H1 (cell line): ENCODE results near the gene LRRC3C. TPM values are rescaled to one million over a fixed set of nuclear protein-coding genes. Genes with fewer than 3 reads are reported as not detected.

ENCODE experiments used
- CTCF ChIA-PET: fragments of 300-600 bp; sonication (Branson Sonifier 250); formaldehyde crosslinking; loops from one replicate; lab custom pipeline; 2021; ENCODE audit not compliant: partially characterized antibody; lab: Charles Lee
- POLR2A ChIA-PET: fragments of 300-600 bp; sonication (Branson Sonifier 250); formaldehyde crosslinking; loops from one replicate; lab custom pipeline; 2021; ENCODE audit warnings: inconsistent platforms; ENCODE audit not compliant: partially characterized antibody; lab: Charles Lee
- DNase-seq, 2 experiments: peaks; one replicate each; pipeline versions ENCODE4 v3.0.0 to v3.0.0-alpha.2; 2010 to 2022; ENCODE audit warnings: low spot score in 2 of 2, low read depth in 1 of 2, mixed read lengths in 1 of 2
- FAIRE-seq: peaks from 2 replicates; lab custom pipeline; 2011; peaks lifted over from hg19 to GRCh38; lab: Jason Lieb, UNC
- H2AFZ ChIP-seq: 2 replicates; pipeline ENCODE4 v1.8.1; 2012; ENCODE audit warnings: low read length, inconsistent platforms
- H2AK5ac ChIP-seq: 2 replicates; pipeline ENCODE4 v1.6.1; 2013; ENCODE audit warnings: low read depth, low read length
- H2BK120ac ChIP-seq: replicated peaks from 2 replicates; pipeline ENCODE3; 2013; ENCODE audit warnings: low read depth, low read length, inconsistent platforms
- H2BK12ac ChIP-seq: 2 replicates; pipeline ENCODE4 v1.6.1; 2013; ENCODE audit warnings: low read depth, low read length
- H2BK15ac ChIP-seq: 2 replicates; pipeline ENCODE4 v1.6.1; 2013; ENCODE audit warnings: low read length
- H2BK20ac ChIP-seq: 2 replicates; pipeline ENCODE4 v1.6.1; 2013; ENCODE audit warnings: low read length
- H2BK5ac ChIP-seq: 2 replicates; pipeline ENCODE4 v1.6.1; 2013; ENCODE audit warnings: low read depth, low read length
- H3K14ac ChIP-seq: 2 replicates; pipeline ENCODE4 v1.6.1; 2013; ENCODE audit warnings: inconsistent platforms; ENCODE audit not compliant: insufficient read length
- H3K18ac ChIP-seq: 2 replicates; pipeline ENCODE4 v1.6.1; 2013; ENCODE audit warnings: low read length; ENCODE audit errors: extremely low read depth
- H3K23ac ChIP-seq: 2 replicates; pipeline ENCODE4 v1.6.1; 2013; ENCODE audit warnings: inconsistent platforms; ENCODE audit not compliant: insufficient read length
- H3K23me2 ChIP-seq: 2 replicates; pipeline ENCODE4 v1.6.1; 2013; ENCODE audit warnings: low read depth, low read length
- H3K27ac ChIP-seq: 2 replicates; pipeline ENCODE4 v1.6.1; 2011; ENCODE audit warnings: low read depth, low read length, inconsistent platforms
- H3K27me3 ChIP-seq, 4 experiments: replicated peaks in 1 of 4; 1 replicate in 1 of 4; 2 replicates in 3 of 4; pipeline versions ENCODE4 v1.6.1 to v1.8.1; 2011 to 2013; ENCODE audit warnings: low read length in 3 of 4, mild to moderate bottlenecking in 3 of 4, inconsistent platforms in 2 of 4, mixed read lengths in 2 of 4, moderate library complexity in 1 of 4; ENCODE audit not compliant: control insufficient read depth in 3 of 4, insufficient read depth in 3 of 4; ENCODE audit errors: extremely low read depth in 1 of 4
- H3K36me3 ChIP-seq, 4 experiments: 2 replicates each; pipeline versions ENCODE4 v1.6.1 to v1.8.1; 2011 to 2013; ENCODE audit warnings: mild to moderate bottlenecking in 4 of 4, low read length in 3 of 4, moderate library complexity in 2 of 4, control low read depth in 1 of 4, inconsistent platforms in 1 of 4; ENCODE audit not compliant: insufficient read depth in 4 of 4, control insufficient read depth in 2 of 4
- H3K4ac ChIP-seq: replicated peaks from 2 replicates; pipeline ENCODE3; 2013; ENCODE audit warnings: low read length, low read depth, mixed read lengths, inconsistent platforms; ENCODE audit not compliant: insufficient read length
- H3K4me1 ChIP-seq, 4 experiments: replicated peaks in 1 of 4; 1 replicate in 1 of 4; 2 replicates in 3 of 4; pipeline versions ENCODE4 v1.6.1 to v1.8.1; 2011 to 2013; ENCODE audit warnings: low read length in 3 of 4, inconsistent platforms in 2 of 4, mixed read lengths in 1 of 4; ENCODE audit not compliant: insufficient read depth in 4 of 4, control insufficient read depth in 3 of 4
- H3K4me2 ChIP-seq, 2 experiments: 2 replicates each; pipeline versions ENCODE4 v1.6.1 to v1.8.1; 2011 to 2013; ENCODE audit warnings: low read depth in 2 of 2, low read length in 2 of 2, control low read depth in 1 of 2, inconsistent platforms in 1 of 2, mild to moderate bottlenecking in 1 of 2; ENCODE audit not compliant: insufficient read depth in 1 of 2
- H3K4me3 ChIP-seq, 4 experiments: fragments of 200-600, 300-600 bp in 1 of 4; sonication (generic), shearing (Covaris generic), sonication (Bioruptor Twin) in 1 of 4; 2 replicates each; pipeline versions ENCODE4 v1.5.1 to v1.8.1; 2011 to 2016; ENCODE audit warnings: low read length in 4 of 4, low read depth in 3 of 4, control low read depth in 2 of 4, inconsistent platforms in 2 of 4, mild to moderate bottlenecking in 2 of 4, mixed read lengths in 1 of 4, moderate library complexity in 1 of 4; ENCODE audit not compliant: insufficient read depth in 2 of 4; ENCODE audit errors: extremely low read depth in 1 of 4
- H3K56ac ChIP-seq: replicated peaks from 2 replicates; pipeline ENCODE3; 2013; ENCODE audit warnings: low read depth, mild to moderate bottlenecking, mixed read lengths, low read length, inconsistent platforms; ENCODE audit not compliant: insufficient read length
- H3K79me1 ChIP-seq: 2 replicates; pipeline ENCODE4 v1.6.1; 2013; ENCODE audit warnings: low read depth, low read length, control low read depth
- H3K79me2 ChIP-seq, 2 experiments: 2 replicates each; pipeline versions ENCODE4 v1.6.1 to v1.8.1; 2012 to 2013; ENCODE audit warnings: low read length in 2 of 2, mild to moderate bottlenecking in 2 of 2, inconsistent platforms in 1 of 2; ENCODE audit not compliant: insufficient read depth in 2 of 2, control insufficient read depth in 1 of 2
- H3K9ac ChIP-seq, 4 experiments: replicated peaks in 1 of 4; 1 replicate in 1 of 4; 2 replicates in 3 of 4; pipeline versions ENCODE4 v1.6.1 to v1.8.1; 2011 to 2013; ENCODE audit warnings: low read depth in 3 of 4, low read length in 3 of 4, control low read depth in 2 of 4, mild to moderate bottlenecking in 2 of 4, moderate library complexity in 2 of 4, inconsistent platforms in 1 of 4; ENCODE audit errors: extremely low read depth in 1 of 4
- H3K9me3 ChIP-seq, 2 experiments: 2 replicates each; pipeline versions ENCODE4 v1.6.1 to v1.8.1; 2012 to 2013; ENCODE audit warnings: mild to moderate bottlenecking in 2 of 2, moderate library complexity in 2 of 2, control low read depth in 1 of 2, inconsistent platforms in 1 of 2, low read depth in 1 of 2, low read length in 1 of 2, mixed read lengths in 1 of 2; ENCODE audit not compliant: insufficient read depth in 2 of 2
- H4K20me1 ChIP-seq, 2 experiments: replicated peaks in 1 of 2; 2 replicates each; pipeline versions ENCODE3 to v1.8.1; 2011 to 2013; ENCODE audit warnings: inconsistent platforms in 2 of 2, low read length in 2 of 2, mild to moderate bottlenecking in 1 of 2; ENCODE audit not compliant: insufficient read depth in 2 of 2, control insufficient read depth in 1 of 2
- H4K5ac ChIP-seq: 2 replicates; pipeline ENCODE4 v1.6.1; 2013; ENCODE audit warnings: low read length, low read depth, mixed read lengths, inconsistent platforms; ENCODE audit not compliant: insufficient read length
- H4K8ac ChIP-seq: 2 replicates; pipeline ENCODE4 v1.8.0; 2013; ENCODE audit warnings: mild to moderate bottlenecking, moderate library complexity, low read length, inconsistent platforms; ENCODE audit not compliant: insufficient read depth; ENCODE audit errors: extremely low read depth
- H4K91ac ChIP-seq: replicated peaks from 2 replicates; pipeline ENCODE3; 2013; ENCODE audit warnings: low read length, mixed read lengths, inconsistent platforms; ENCODE audit not compliant: insufficient read length
- WGBS, 2 experiments: shearing (Covaris generic) in 1 of 2; methylation state at CpG; one replicate each; pipeline versions ENCODE4 v1.1.6 to v1.1.7; 2013 to 2015; ENCODE audit warnings: low lambda C conversion rate in 2 of 2, mixed read lengths in 2 of 2, inconsistent platforms in 1 of 2, low coverage in 1 of 2, missing lambda C conversion rate in 1 of 2; ENCODE audit not compliant: insufficient replicate concordance in 2 of 2, insufficient coverage in 1 of 2, insufficient read length in 1 of 2; ENCODE audit errors: extremely low coverage in 1 of 2, missing lambda C conversion rate in 1 of 2; 5-methylcytosine and 5-hydroxymethylcytosine counted together
- polyA plus RNA-seq, 7 experiments: library from polyadenylated mRNA; depleted of rRNA in 3 of 7; stranded (reverse) in 5 of 7; unstranded in 2 of 7; fragments of >200 nt in 5 of 7; fragments of 200-250 nt in 2 of 7; gene quantifications; 1 replicate in 5 of 7; 2 replicates in 1 of 7; 4 replicates in 1 of 7; pipeline versions ENCODE4 v1.2.1 to v1.2.3, GENCODE V29; 2011 to 2013; ENCODE audit warnings: missing spikeins in 2 of 7, mixed read lengths in 2 of 7
- total RNA-seq: library from RNA; stranded (reverse); fragmentation: NEBNext Ultra II Directional; extraction: Animal tissue kit (Norgen Biotek cat#: 25700); gene quantifications from 2 replicates; pipeline ENCODE4 v1.2.1, GENCODE V29; 2021

The LRRC3C gene
- total and polyA plus RNA-seq, 2 of the 8 experiments (the other 6 are each of a cell fraction or from before 2014, with no cell fraction given), result not detected

DNA sequence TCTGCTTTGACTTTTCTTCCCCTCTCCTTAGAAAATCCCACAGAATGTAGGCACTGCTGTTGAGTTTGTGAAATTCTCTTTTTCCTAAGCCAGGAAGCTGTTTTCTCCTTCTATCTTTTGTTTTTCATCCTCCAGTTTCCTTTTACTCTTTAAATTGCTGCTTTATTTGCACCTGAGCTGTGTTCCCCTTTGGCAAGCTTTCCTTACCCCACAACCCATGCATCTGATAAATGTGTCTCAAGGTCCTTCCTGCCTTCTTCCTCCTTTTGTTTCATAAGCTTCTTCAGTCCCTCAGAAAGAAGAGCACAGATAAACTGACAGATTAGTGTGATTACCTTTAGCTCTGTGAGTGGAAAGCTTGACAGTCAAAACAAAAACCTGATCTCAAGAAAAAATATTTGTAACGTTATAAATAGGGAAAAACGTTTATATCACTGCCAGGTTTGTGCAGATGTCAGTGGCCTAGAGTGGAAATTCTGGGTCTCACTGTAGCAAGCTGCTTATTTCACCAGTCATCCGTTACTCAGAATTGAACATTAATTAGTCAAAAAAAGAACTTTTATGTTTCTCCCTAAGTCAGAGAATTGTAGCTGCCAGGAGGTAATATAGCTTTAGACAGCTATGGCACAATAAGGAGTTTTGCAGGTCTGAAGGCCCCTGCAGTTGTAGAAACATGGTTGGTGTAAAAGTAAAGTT, 32.7 kb upstream of the LRRC3C start:
- no peak overlapping the region for H2BK20ac ChIP-seq
- H3K27me3 ChIP-seq, result no peaks in the 10 kb centered on the region
- H3K9ac ChIP-seq, result no peak overlapping the region
- H3K4me2 ChIP-seq, result no peak overlapping the region
- H2AFZ ChIP-seq, result no peak overlapping the region
- CTCF ChIA-PET, result interaction anchor here (0.6 to 1.9 kb wide), 8 partner anchors 9 to 273 kb away, joined by 3 to 5 read pairs (median 4); no protein-coding TSS in a partner anchor
- no peak overlapping the region for H3K4me3 ChIP-seq
- H3K79me2 ChIP-seq, result no peaks in the 10 kb centered on the region
- H2BK5ac ChIP-seq, result no peak overlapping the region
- H3K14ac ChIP-seq, result no peak overlapping the region
- no peak overlapping the region for H2AK5ac ChIP-seq
- H3K23ac ChIP-seq, result no peak overlapping the region
- H3K4me1 ChIP-seq, result no peaks in the 10 kb centered on the region
- H3K18ac ChIP-seq, result no peak overlapping the region
- POLR2A ChIA-PET, result no interaction called here
- no peaks in the 10 kb centered on the region for H3K79me1 ChIP-seq
- H3K56ac ChIP-seq, result no peak overlapping the region
- no peaks in the 10 kb centered on the region for H3K23me2 ChIP-seq
- 73% methylated on average over 3 of the region's 3 CpGs; no CpG with 5 or more reads in 1 of the 2 experiments for WGBS, 2 experiments
- no peak overlapping the region for H4K91ac ChIP-seq
- H3K4ac ChIP-seq, result no peak overlapping the region
- FAIRE-seq, result no peak
- H2BK15ac ChIP-seq, result no peak overlapping the region
- no peaks in the 10 kb centered on the region for H4K20me1 ChIP-seq
- H3K9me3 ChIP-seq, result no peaks in the 10 kb centered on the region
- no peak overlapping the region for H2BK12ac ChIP-seq
- H4K5ac ChIP-seq, result no peak overlapping the region
- H2BK120ac ChIP-seq, result no peak overlapping the region
- H3K27ac ChIP-seq, result no peak overlapping the region
- H3K36me3 ChIP-seq, result no peaks in the 10 kb centered on the region
- DNase-seq, result peak in 1 of 2 experiments; percentile 20
- H4K8ac ChIP-seq, result no peak overlapping the region
